ENCODE measurements around the gene LIN9.

- TF ChIP-seq POLR2AphosphoS5 (IDR thresholded peaks at IDR 0.05) = no peak
- TF ChIP-seq CTCF (IDR thresholded peaks at IDR 0.05) = no peak
Observed at GRCh38 chr1:226324479-226324878, 15.5 kb upstream of the LIN9 start.

All from suprapubic skin (tissue), 3 donors.